Endodermal cell (in vitro differentiated cells): Measurements from ENCODE around the gene GRIA4. TPM values are rescaled to one million over a fixed set of nuclear protein-coding genes. Genes with fewer than 3 reads are reported as not detected.

Experiments used
- DNase-seq: peaks from one replicate; pipeline ENCODE4 v3.0.0-alpha.2; 2017
- H3K27ac ChIP-seq: 2 replicates; pipeline ENCODE4 v1.5.1; 2013; ENCODE audit warnings: mild to moderate bottlenecking, low read depth, low read length, moderate library complexity
- H3K27me3 ChIP-seq: 2 replicates; pipeline ENCODE4 v1.6.1; 2013; ENCODE audit warnings: mild to moderate bottlenecking, low read length, moderate library complexity; ENCODE audit not compliant: insufficient read depth, control insufficient read depth, poor library complexity, severe bottlenecking
- H3K36me3 ChIP-seq: 2 replicates; pipeline ENCODE4 v1.7.0; 2013; ENCODE audit warnings: mild to moderate bottlenecking, low read length, moderate library complexity; ENCODE audit not compliant: control insufficient read depth, insufficient read depth
- H3K4me1 ChIP-seq: one replicate; pipeline ENCODE4 v1.7.0; 2013; ENCODE audit warnings: low read length; ENCODE audit not compliant: control insufficient read depth, insufficient read depth
- H3K4me3 ChIP-seq: 2 replicates; pipeline ENCODE4 v1.5.1; 2013; ENCODE audit warnings: mild to moderate bottlenecking, low read length, moderate library complexity
- H3K9ac ChIP-seq: 2 replicates; pipeline ENCODE4 v1.6.1; 2013; ENCODE audit warnings: mild to moderate bottlenecking, low read length, moderate library complexity; ENCODE audit not compliant: poor library complexity, severe bottlenecking; ENCODE audit errors: extremely low read depth
- H3K9me3 ChIP-seq: 2 replicates; pipeline ENCODE4 v1.6.1; 2013; ENCODE audit warnings: mild to moderate bottlenecking, low read length, moderate library complexity; ENCODE audit not compliant: control insufficient read depth
- H3K27ac Mint-ChIP-seq: 2 replicates; pipeline ENCODE4 v1.8.0; 2020; ENCODE audit warnings: mixed read lengths
- H3K27me3 Mint-ChIP-seq: 2 replicates; pipeline ENCODE4 v1.8.0; 2021; ENCODE audit warnings: mild to moderate bottlenecking, mixed read lengths; ENCODE audit not compliant: insufficient read depth
- H3K36me3 Mint-ChIP-seq: 2 replicates; pipeline ENCODE4 v1.8.0; 2020; ENCODE audit warnings: low read depth, mixed read lengths
- H3K4me1 Mint-ChIP-seq: 2 replicates; pipeline ENCODE4 v1.8.0; 2020; ENCODE audit warnings: mixed read lengths
- H3K4me3 Mint-ChIP-seq: 2 replicates; pipeline ENCODE4 v1.8.0; 2020; ENCODE audit warnings: mild to moderate bottlenecking, moderate library complexity, mixed read lengths
- H3K9me3 Mint-ChIP-seq: 2 replicates; pipeline ENCODE4 v1.8.0; 2020; ENCODE audit warnings: mild to moderate bottlenecking, mixed read lengths
- CTCF ChIP-seq: fragments of 200-600 bp; sonication (generic); conservative IDR thresholded peaks from 2 replicates; pipeline ENCODE4 v1.5.0; 2021; ENCODE audit warnings: antibody characterized with exemption, mild to moderate bottlenecking
- WGBS, 2 experiments: methylation state at CpG; one replicate each; pipeline versions ENCODE4 v1.1.5 to v1.1.7; 2013; ENCODE audit warnings: missing lambda C conversion rate in 2 of 2, mixed read lengths in 1 of 2; ENCODE audit not compliant: insufficient coverage in 1 of 2, insufficient read length in 1 of 2; 5-methylcytosine and 5-hydroxymethylcytosine counted together
- total RNA-seq, 2 donors: library from RNA; stranded (reverse); fragmentation: NEBNext Ultra II Directional in 1 of 2; extraction: Animal tissue kit (Norgen Biotek cat#: 25700) in 1 of 2; gene quantifications; 2 replicates in 1 of 2; 3 replicates in 1 of 2; pipeline ENCODE4 v1.2.1, GENCODE V29; 2021

The GRIA4 gene
- total RNA-seq, 2 donors from 2014 or later = 0.18 to 0.37 TPM

GRCh38 chr11:106014620-106015019 is 404.7 kb downstream of the GRIA4 start:
- Mint-ChIP-seq H3K27me3 (no peaks in the 10 kb centered on the region), H3K36me3 (peaks cover 22% of the 10 kb centered on the region), H3K4me1 (peaks cover 11% of the 10 kb centered on the region), H3K4me3 (no peak overlapping the region), H3K9me3 (no peaks in the 10 kb centered on the region), H3K27ac (no peak overlapping the region)
- no peak for TF ChIP-seq CTCF
- Histone ChIP-seq H3K4me3 (no peak overlapping the region), H3K4me1 (no peaks in the 10 kb centered on the region), H3K27me3 (no peaks in the 10 kb centered on the region), H3K27ac (no peak overlapping the region), H3K9ac (no peak overlapping the region), H3K36me3 (peaks cover 13% of the 10 kb centered on the region), H3K9me3 (no peaks in the 10 kb centered on the region)
- 88 to 91% methylated on average over 2 of the region's 2 CpGs for WGBS, 2 experiments
- no peak for DNase-seq

- WGBS, 2 experiments = 79% methylated on average over 2 of the region's 2 CpGs; no CpG with 5 or more reads in 1 of the 2 experiments
- Mint-ChIP-seq H3K27ac (no peak overlapping the region), H3K27me3 (no peaks in the 10 kb centered on the region), H3K36me3 (peaks cover 17% of the 10 kb centered on the region), H3K9me3 (no peaks in the 10 kb centered on the region), H3K4me1 (peaks cover 11% of the 10 kb centered on the region), H3K4me3 (no peak overlapping the region)
- Histone ChIP-seq H3K36me3 (peaks cover 8% of the 10 kb centered on the region), H3K9me3 (no peaks in the 10 kb centered on the region), H3K27me3 (no peaks in the 10 kb centered on the region), H3K4me3 (no peak overlapping the region), H3K27ac (no peak overlapping the region), H3K9ac (no peak overlapping the region), H3K4me1 (no peaks in the 10 kb centered on the region)
- DNase-seq = no peak
- TF ChIP-seq CTCF = no peak
Measured at GRCh38 chr11:106015066-106015465, 405.2 kb downstream of the GRIA4 start.

GRCh38 chr11:106017093-106017492 is 407.2 kb downstream of the GRIA4 start:
- H3K27ac ChIP-seq = no peak overlapping the region
- no peaks in the 10 kb centered on the region for H3K9me3 ChIP-seq
- no peak overlapping the region for H3K4me3 ChIP-seq
- WGBS, 2 experiments = 86 to 100% methylated on average over 1 to 2 of the region's 2 CpGs
- no peaks in the 10 kb centered on the region for H3K4me1 ChIP-seq
- Mint-ChIP-seq H3K9me3 (no peaks in the 10 kb centered on the region), H3K27ac (no peak overlapping the region), H3K4me1 (peaks cover 15% of the 10 kb centered on the region), H3K4me3 (no peak overlapping the region), H3K27me3 (no peaks in the 10 kb centered on the region), H3K36me3 (peaks cover 6% of the 10 kb centered on the region)
- no peaks in the 10 kb centered on the region for H3K27me3 ChIP-seq
- no peak for DNase-seq
- TF ChIP-seq CTCF = no peak
- H3K9ac ChIP-seq = no peak overlapping the region
- H3K36me3 ChIP-seq = no peaks in the 10 kb centered on the region
